ENCODE measurements around the gene OVCA2.
"Not testable (repeated sequence)": the region's sequence is repeated elsewhere in the genome, so short reads cannot be mapped to it uniquely, and the experiment has no call there.

Gene OVCA2

GRCh38 chr17:2041561-2042389 lies at the start of gene OVCA2:
OVCA2 (plus strand) TSS chr17:2042022; CDS start chr17:2042048, 26 bp downstream.
- peak; percentile 98 for DNase-seq

GRCh38 chr17:1992541-1992940 lies 49.3 kb upstream of the OVCA2 start:
- no peak for DNase-seq

- no peak for DNase-seq
These were observed 47.1 kb upstream of the OVCA2 start for GRCh38 chr17:1994707-1995106.

DNA sequence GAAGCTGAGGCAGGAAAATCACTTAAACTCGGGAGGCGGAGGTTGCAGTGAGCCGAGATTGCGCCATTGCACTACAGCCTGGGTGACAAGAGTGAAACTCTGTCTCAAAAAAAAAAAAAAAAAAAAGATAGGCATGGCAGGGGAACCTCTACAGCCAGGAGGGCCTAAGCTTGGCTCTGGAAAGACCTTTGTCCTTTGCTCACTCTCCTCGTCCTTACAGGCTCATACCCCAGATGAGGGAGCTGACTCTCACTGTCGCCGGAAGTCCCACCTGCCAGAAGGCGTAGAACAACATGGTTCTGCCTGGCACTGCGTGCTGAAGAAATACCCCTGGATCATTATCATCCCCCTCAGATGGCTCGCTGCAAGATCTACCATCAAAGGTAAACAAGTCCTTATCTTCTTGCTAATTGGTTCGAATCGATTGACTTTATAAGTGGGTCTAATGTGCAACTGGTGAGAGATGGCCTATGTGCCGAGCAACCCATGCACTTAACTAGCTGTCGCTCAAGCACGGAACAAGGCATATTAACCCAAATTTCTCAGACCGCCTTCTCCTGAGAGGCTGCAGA lies 46.4 kb upstream of the OVCA2 start:
- no peak for DNase-seq

DNA sequence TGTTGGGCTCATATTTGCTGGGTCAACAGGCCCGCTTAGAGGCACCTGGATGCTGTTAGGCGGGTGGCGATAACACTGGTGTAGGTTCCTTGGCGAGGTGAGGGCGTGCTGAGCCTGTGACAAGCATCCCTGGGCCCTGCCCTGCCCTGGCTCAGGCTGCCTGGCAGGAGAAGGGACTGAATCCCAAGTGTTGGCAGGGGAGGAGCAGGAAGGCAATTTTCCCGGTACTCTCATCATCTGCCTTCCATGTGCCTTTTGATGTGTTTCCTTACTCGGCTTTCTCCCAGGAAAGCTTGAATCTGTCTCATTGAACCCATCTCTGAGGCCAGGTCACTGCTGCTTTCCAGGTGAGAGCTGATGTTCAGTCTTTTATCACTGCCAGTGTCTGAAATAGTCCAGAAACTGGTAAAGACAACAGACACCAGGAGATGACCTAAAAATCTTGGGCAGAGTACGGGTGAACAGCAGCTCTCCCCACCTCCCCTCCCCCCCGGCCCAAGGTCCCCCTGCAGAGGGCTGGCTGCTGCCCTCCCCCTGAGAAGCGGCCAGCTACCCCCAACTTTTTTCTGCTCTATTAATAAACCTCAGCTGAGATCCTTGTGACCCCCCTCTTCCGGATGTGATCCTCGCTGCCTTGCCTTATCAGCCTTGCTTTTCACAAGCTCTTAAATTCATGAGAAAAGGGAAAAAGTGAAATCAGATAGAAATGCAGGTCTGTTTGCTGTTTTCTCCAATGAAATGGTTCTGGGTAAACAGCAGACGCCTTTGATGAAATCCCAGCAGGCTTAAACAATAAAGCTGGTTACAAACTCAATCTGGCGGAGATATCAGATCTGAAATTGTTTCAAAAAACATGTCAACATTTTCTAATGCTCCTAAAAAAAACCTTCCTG lies 45.7 kb upstream of the OVCA2 start:
- no peak for DNase-seq

GRCh38 chr17:1996800-1997288 lies 45.0 kb upstream of the OVCA2 start:
- no peak for DNase-seq

DNA sequence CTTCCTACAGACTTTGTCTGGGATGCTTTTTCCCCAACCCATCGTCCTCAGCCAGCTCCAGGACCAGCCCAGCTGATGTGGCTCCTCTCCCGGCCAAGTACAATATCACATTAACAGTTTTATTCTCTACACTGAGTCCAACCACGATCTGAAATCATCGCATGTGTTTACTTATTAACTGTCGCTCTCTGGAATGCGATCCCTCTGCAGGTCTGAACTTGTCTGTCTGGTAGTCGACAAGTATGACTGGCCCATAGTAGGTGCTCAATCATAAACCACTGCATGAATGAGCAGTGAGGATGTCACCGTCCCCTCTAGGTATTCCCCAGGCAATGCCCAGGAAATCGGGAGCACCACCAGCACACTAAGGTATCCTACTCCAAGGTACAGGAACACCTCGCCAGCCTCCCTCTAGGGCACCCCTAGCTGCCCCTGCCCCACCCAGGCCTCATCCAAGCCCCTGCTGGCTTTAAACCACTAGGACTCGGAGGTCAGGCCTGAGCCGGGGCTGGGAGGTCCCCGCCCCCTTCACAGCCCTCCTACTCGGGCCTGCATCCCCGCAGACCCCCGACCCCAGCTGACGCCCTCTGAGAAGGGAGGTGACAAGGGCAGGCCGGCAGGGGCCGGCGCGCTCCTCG lies 44.4 kb upstream of the OVCA2 start:
- DNase-seq = no peak

- no peak for DNase-seq
These were observed 43.7 kb upstream of the OVCA2 start for GRCh38 chr17:1997927-1998742.

DNA sequence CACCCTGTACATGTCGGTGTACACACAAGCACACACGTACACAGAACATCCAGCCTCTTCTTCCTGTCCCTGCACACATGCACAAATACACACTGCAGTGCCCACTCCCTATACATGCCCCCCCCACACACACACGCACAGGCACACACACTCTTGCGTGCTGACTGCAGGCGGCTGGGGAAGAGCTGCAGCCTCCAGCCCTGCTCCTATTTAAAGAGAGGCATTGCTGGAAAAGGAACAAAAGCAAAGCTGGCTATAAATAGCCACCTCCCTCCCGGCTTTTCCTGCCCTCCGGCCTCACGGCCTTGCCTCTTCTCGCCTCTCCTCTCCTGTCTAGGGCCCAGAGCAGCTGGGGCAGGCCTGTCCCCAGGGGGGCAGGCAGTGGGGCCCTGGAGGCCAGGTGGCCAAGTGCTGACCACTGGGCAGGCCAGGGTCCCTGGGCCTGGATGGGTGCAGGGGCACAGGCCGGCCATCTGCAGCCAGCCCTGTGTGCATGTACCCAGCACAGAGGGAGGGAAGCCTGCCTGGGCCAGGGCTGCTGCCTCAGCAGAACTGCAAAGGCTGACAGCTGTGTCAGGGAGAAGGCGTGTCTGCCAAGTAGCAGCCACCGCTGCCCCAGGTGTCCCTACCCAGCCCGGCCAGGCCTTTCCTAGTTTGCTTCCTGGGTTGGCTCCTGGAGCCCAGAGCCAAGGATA lies 42.1 kb upstream of the OVCA2 start:
- no peak for DNase-seq

DNA sequence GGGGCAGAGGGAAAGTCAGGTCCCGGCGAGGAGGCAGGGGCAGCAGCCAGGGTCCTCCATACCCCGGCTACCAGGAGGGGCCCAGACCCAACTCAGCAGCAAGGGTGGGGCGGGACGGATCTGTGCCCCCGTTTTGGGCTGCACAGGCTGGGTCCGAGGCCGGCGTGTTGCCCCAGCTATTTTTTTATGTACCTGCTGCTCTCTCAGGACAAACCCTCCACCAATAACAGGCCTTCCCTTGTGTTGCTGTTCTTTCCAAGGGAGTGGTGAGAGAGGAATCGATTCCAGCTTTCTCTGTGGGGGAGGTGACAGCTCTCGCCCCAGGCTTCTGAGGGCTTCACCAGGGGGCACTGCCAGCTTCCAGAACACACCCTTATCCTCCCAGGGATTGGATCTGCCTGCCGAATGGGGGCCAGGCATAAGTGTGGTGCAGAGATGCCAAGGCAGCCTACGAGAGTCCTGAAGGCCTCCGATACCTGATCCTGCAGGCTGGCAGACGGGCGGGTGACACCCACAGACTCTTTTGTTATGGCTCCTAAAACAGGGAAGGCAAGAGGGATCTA lies 39.0 kb upstream of the OVCA2 start:
- DNase-seq = no peak

- DNase-seq = no peak
These were observed 38.3 kb upstream of the OVCA2 start for GRCh38 chr17:2003525-2003924.

GRCh38 chr17:2004435-2004952 lies 37.3 kb upstream of the OVCA2 start:
- no peak for DNase-seq

GRCh38 chr17:2008332-2009126 lies 33.3 kb upstream of the OVCA2 start:
- DNase-seq = no peak

GRCh38 chr17:2009737-2010136 lies 32.1 kb upstream of the OVCA2 start:
- no peak for DNase-seq

- no peak for DNase-seq
These were observed 30.1 kb upstream of the OVCA2 start for GRCh38 chr17:2011411-2012371.

- no peak for DNase-seq
These were observed 29.3 kb upstream of the OVCA2 start for GRCh38 chr17:2012499-2012898.

- not testable (repeated sequence) for DNase-seq
These were observed 28.4 kb upstream of the OVCA2 start for GRCh38 chr17:2013220-2013993.

DNA sequence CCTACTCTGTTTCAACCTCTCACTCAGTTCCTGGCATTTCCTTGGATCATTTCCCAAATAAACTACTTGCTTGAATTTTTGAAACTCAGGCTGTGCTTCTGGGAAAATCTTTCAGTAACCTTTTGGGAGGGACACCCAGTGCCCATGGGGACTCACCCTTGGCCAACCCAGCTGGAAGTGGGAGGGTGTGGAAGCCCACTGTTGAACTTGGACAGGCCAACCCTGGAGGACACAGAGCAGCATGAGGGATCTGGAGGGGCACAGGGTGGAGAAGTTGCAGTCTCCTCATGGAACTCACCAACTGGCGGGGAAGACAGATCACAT lies 27.9 kb upstream of the OVCA2 start:
- no peak for DNase-seq

All from activated CD8-positive, alpha-beta memory T cell treated with anti-CD3 and anti-CD28 coated beads for 24 hours (primary cell).